ENCODE results near the gene S100B.

- TF ChIP-seq YY1 (IDR thresholded peaks at IDR 0.05; ENCODE audit: insufficient read depth, insufficient read length) = no peak
- TF ChIP-seq ZNF274 (IDR thresholded peaks at IDR 0.05; ENCODE audit: low read depth, low read length) = no peak
These were observed 37.5 kb downstream of the S100B start for GRCh38 chr21:46567348-46567747.
